Uterus (tissue), 2 donors: ENCODE data around the gene RALGPS1.

Experiments used
- CTCF ChIP-seq, 4 experiments: fragments of 200-600 bp in 2 of 4; fragments of 450-650 bp in 2 of 4; sonication (generic) in 2 of 4; IDR thresholded peaks; one replicate each; pipeline ENCODE4 v1.5.1; 2016 to 2019; ENCODE audit warnings: antibody characterized with exemption in 4 of 4, mild to moderate bottlenecking in 2 of 4, moderate library complexity in 1 of 4
- POLR2A ChIP-seq, 2 donors: fragments of 450-650 bp; IDR thresholded peaks; one replicate each; pipeline ENCODE4 v1.6.1; 2016; ENCODE audit warnings: antibody characterized with exemption in 2 of 2, mild to moderate bottlenecking in 1 of 2, moderate library complexity in 1 of 2

GRCh38 chr9:127174386-127175318 lies 260.1 kb downstream of the RALGPS1 start:
- no peak for TF ChIP-seq CTCF (IDR thresholded peaks at IDR 0.05)
- no peak for TF ChIP-seq POLR2A (IDR thresholded peaks at IDR 0.05)
